HEK293T (cell line): ENCODE data around the gene MT1E.

Experiments
- CTCF ChIA-PET: fragments of 350-600 bp; formaldehyde crosslinking; extraction: SDS; loops from one replicate; lab custom pipeline; 2021; ENCODE audit warnings: antibody characterized with exemption, inconsistent platforms; lab: Yijun Ruan, JAX
- POLR2A ChIA-PET: fragments of 350-600 bp; formaldehyde crosslinking; extraction: SDS; loops from one replicate; lab custom pipeline; 2020; ENCODE audit warnings: antibody characterized with exemption, inconsistent platforms; lab: Yijun Ruan, JAX
- DNase-seq: peaks from one replicate; pipeline ENCODE4 v3.0.0; 2012; ENCODE audit warnings: mixed read lengths; ENCODE audit errors: extremely low spot score
- ARNT ChIP-seq: fragments of 450-650 bp; IDR thresholded peaks from 2 replicates; pipeline ENCODE4 v1.6.1; 2017; ENCODE audit warnings: mild to moderate bottlenecking
- BHLHE40 ChIP-seq: fragments of 450-650 bp; IDR thresholded peaks from 2 replicates; pipeline ENCODE4 v1.6.1; 2016; ENCODE audit warnings: mild to moderate bottlenecking, moderate library complexity, borderline replicate concordance
- CTBP1 ChIP-seq: fragments of 450-650 bp; IDR thresholded peaks from 2 replicates; pipeline ENCODE4 v1.6.1; 2016; ENCODE audit warnings: borderline replicate concordance
- ELF4 ChIP-seq: fragments of 450-650 bp; IDR thresholded peaks from 2 replicates; pipeline ENCODE4 v1.6.1; 2017; ENCODE audit warnings: antibody characterized with exemption
- FOXA1 ChIP-seq: fragments of 450-650 bp; IDR thresholded peaks from 2 replicates; pipeline ENCODE4 v1.6.1; 2016; ENCODE audit warnings: mild to moderate bottlenecking
- FOXK2 ChIP-seq: fragments of 450-650 bp; IDR thresholded peaks from 2 replicates; pipeline ENCODE4 v1.6.1; 2016; ENCODE audit warnings: mild to moderate bottlenecking
- FOXM1 ChIP-seq: fragments of 450-650 bp; IDR thresholded peaks from 2 replicates; pipeline ENCODE4 v1.6.1; 2017; ENCODE audit warnings: mild to moderate bottlenecking, borderline replicate concordance
- HDGF ChIP-seq: fragments of 450-650 bp; IDR thresholded peaks from 2 replicates; pipeline ENCODE4 v1.6.1; 2017; ENCODE audit warnings: antibody characterized with exemption, borderline replicate concordance
- L3MBTL2 ChIP-seq: fragments of 450-650 bp; conservative IDR thresholded peaks from 2 replicates; pipeline ENCODE4 v1.6.1; 2016; ENCODE audit warnings: mild to moderate bottlenecking
- LEF1 ChIP-seq: fragments of 450-650 bp; IDR thresholded peaks from 2 replicates; pipeline ENCODE4 v1.6.1; 2017; ENCODE audit warnings: mild to moderate bottlenecking, borderline replicate concordance
- NFRKB ChIP-seq: fragments of 450-650 bp; IDR thresholded peaks from 2 replicates; pipeline ENCODE4 v1.6.1; 2016; ENCODE audit warnings: mild to moderate bottlenecking, moderate library complexity
- PKNOX1 ChIP-seq: fragments of 450-650 bp; IDR thresholded peaks from 2 replicates; pipeline ENCODE4 v1.6.1; 2016
- SP1 ChIP-seq: fragments of 450-650 bp; IDR thresholded peaks from 2 replicates; pipeline ENCODE4 v1.6.1; 2017
- SUZ12 ChIP-seq: fragments of 450-650 bp; IDR thresholded peaks from 2 replicates; pipeline ENCODE4 v1.6.1; 2016; ENCODE audit warnings: mild to moderate bottlenecking
- TARDBP ChIP-seq: fragments of 450-650 bp; IDR thresholded peaks from 2 replicates; pipeline ENCODE4 v1.6.1; 2016
- ZNF384 ChIP-seq: fragments of 450-650 bp; IDR thresholded peaks from 2 replicates; pipeline ENCODE4 v1.6.1; 2016

Gene MT1E

GRCh38 chr16:56613706-56614105 lies 11.9 kb upstream of the MT1E start:
- TF ChIP-seq FOXA1 (no peak), SP1 (no peak), ELF4 (no peak), BHLHE40 (no peak), LEF1 (no peak), SUZ12 (no peak), HDGF (no peak), ARNT (no peak), NFRKB (no peak), PKNOX1 (no peak), ZNF384 (no peak), CTBP1 (no peak), L3MBTL2 (no peak), TARDBP (no peak), FOXM1 (no peak)
- POLR2A ChIA-PET, result no interaction called here
- CTCF ChIA-PET, result interaction anchor here (1.1 kb wide), 1 partner anchor 10 kb away, joined by 4 read pairs; no protein-coding TSS in a partner anchor
- DNase-seq, result no peak

- no peak for TF ChIP-seq NFRKB
- no peak for TF ChIP-seq TARDBP
- TF ChIP-seq BHLHE40, result no peak
- no peak for TF ChIP-seq PKNOX1
- no peak for TF ChIP-seq SUZ12
- no peak for TF ChIP-seq FOXM1
- TF ChIP-seq ZNF384, result no peak
- no peak for TF ChIP-seq ELF4
- no peak for TF ChIP-seq HDGF
- no peak for TF ChIP-seq L3MBTL2
- TF ChIP-seq SP1, result no peak
- TF ChIP-seq FOXK2, result no peak
- no peak for TF ChIP-seq CTBP1
- TF ChIP-seq LEF1, result no peak
- no peak for TF ChIP-seq ARNT
- TF ChIP-seq FOXA1, result no peak
- DNase-seq, result no peak
- ChIA-PET CTCF (no interaction called here), POLR2A (no interaction called here)
Observed at GRCh38 chr16:56614549-56614991, 11.0 kb upstream of the MT1E start.

- ChIA-PET CTCF (interaction anchor here (0.6 kb wide), 1 partner anchor 1170 kb away, joined by 3 read pairs; no protein-coding TSS in a partner anchor), POLR2A (no interaction called here)
- DNase-seq, result no peak
- no peak for TF ChIP-seq FOXM1
- no peak for TF ChIP-seq HDGF
Observed at GRCh38 chr16:56615353-56615752, 10.2 kb upstream of the MT1E start.

GRCh38 chr16:56616608-56617211 lies 8.9 kb upstream of the MT1E start:
- DNase-seq, result no peak
- ChIA-PET POLR2A (no interaction called here), CTCF (no interaction called here)
- no peak for TF ChIP-seq SP1
- no peak for TF ChIP-seq SUZ12
- no peak for TF ChIP-seq FOXA1
- no peak for TF ChIP-seq NFRKB
- no peak for TF ChIP-seq LEF1
- TF ChIP-seq CTBP1, result no peak
- no peak for TF ChIP-seq FOXM1
- no peak for TF ChIP-seq FOXK2
- no peak for TF ChIP-seq BHLHE40
- no peak for TF ChIP-seq PKNOX1
- TF ChIP-seq L3MBTL2, result no peak
- no peak for TF ChIP-seq HDGF

GRCh38 chr16:56617212-56618085 lies 8.1 kb upstream of the MT1E start:
- ChIA-PET CTCF (no interaction called here), POLR2A (interaction anchor here (2.2 kb wide), 1 partner anchor 9 kb away, joined by 8 read pairs; the partner anchor contains the start of gene MT2A)
- TF ChIP-seq SUZ12 (no peak), ARNT (no peak), LEF1 (no peak), FOXA1 (no peak), ELF4 (no peak)
- no peak for DNase-seq
